ENCODE measurements around the gene BTNL2.

GRCh38 chr6:32439139-32439538 lies 32.2 kb upstream of the BTNL2 start:
- TF ChIP-seq SIX5 (IDR thresholded peaks at IDR 0.05; ENCODE audit: borderline replicate concordance in 1 of 2, insufficient read depth in 1 of 2, low read depth in 1 of 2, low read length in 2 of 2) (no peak), E2F6 (IDR thresholded peaks at IDR 0.05; ENCODE audit: borderline replicate concordance in 1 of 2, extremely low read depth in 1 of 2, insufficient read depth in 1 of 2, insufficient read length in 1 of 2, low read depth in 1 of 2, low read length in 1 of 2, poor library complexity in 1 of 2, severe bottlenecking in 1 of 2) (no peak), ZNF518B (CRISPR knock-in tag; IDR thresholded peaks at IDR 0.05) (no peak), TAF1 (IDR thresholded peaks at IDR 0.05; ENCODE audit: control insufficient read depth, extremely low read depth, insufficient read depth, low read length, severe bottlenecking) (no peak), ARID3A (IDR thresholded peaks at IDR 0.05; ENCODE audit: borderline replicate concordance, low read depth, low read length) (no peak), ATF3 (IDR thresholded peaks at IDR 0.05) (no peak), ATF3 (CRISPR knock-in tag; conservative IDR thresholded peaks at IDR 0.05) (no peak), HMG20B (CRISPR knock-in tag; IDR thresholded peaks at IDR 0.05) (no peak), ZNF263 (CRISPR knock-in tag; IDR thresholded peaks at IDR 0.05; ENCODE audit: borderline replicate concordance) (no peak)
